Esophagus squamous epithelium (tissue), 4 donors: ENCODE results near the gene ACD.

ENCODE experiments used
- CTCF ChIP-seq, 6 experiments: fragments of 450-650 bp in 4 of 6; fragments of 200-600 bp in 2 of 6; sonication (generic) in 2 of 6; IDR thresholded peaks; one replicate each; pipeline ENCODE4 v1.5.1; 2016 to 2019; ENCODE audit warnings: antibody characterized with exemption in 6 of 6, mild to moderate bottlenecking in 4 of 6, moderate library complexity in 4 of 6
- POLR2A ChIP-seq, 4 donors: fragments of 450-650 bp; IDR thresholded peaks; one replicate each; pipeline ENCODE4 v1.6.1; 2017; ENCODE audit warnings: antibody characterized with exemption in 4 of 4, mild to moderate bottlenecking in 4 of 4, moderate library complexity in 3 of 4

GRCh38 chr16:67644038-67644437, 16.0 kb downstream of the ACD start:
- TF ChIP-seq CTCF (IDR thresholded peaks at IDR 0.05) (no peak), POLR2A (IDR thresholded peaks at IDR 0.05) (no peak)
